ENCODE results near the gene ANKRD13A. TPM values are rescaled to one million over a fixed set of nuclear protein-coding genes. Genes with fewer than 3 reads are reported as not detected.

Gene ANKRD13A
- total and polyA plus RNA-seq, 2 experiments from 2014 or later, result 5.7 to 25.6 TPM

DNA sequence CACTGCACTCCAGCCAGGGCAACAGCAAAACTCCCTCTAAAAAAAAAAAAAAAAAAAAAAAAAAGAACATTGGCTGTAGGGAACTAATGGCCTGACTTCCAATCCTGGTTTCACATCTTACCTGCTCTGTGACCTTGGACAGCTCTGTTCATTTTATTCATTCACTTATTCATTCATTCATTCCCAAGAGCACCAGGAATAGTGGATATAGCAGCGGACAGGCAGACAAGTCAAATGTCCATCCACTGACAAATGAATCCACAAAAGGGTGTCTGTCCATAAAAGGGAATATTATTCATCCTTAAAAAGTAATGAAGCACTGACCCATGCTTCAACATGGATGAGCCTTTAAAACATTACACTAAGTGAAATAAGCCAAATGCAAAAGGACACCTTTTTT lies 76.7 kb downstream of the ANKRD13A start:
- no peaks in the 10 kb centered on the region for H4K20me1 ChIP-seq (replicated peaks; ENCODE audit: insufficient read depth)
- no peak overlapping the region for H3K27ac Mint-ChIP-seq
- no peak overlapping the region for H3K4me3 ChIP-seq
- H3K27me3 Mint-ChIP-seq (ENCODE audit: insufficient read depth, low read depth, poor library complexity), result no peaks in the 10 kb centered on the region
- no peaks in the 10 kb centered on the region; the same call in 2 of the 3 replicates for H3K9me3 Mint-ChIP-seq
- no peaks in the 10 kb centered on the region for H3K36me3 Mint-ChIP-seq (ENCODE audit: low read depth)
- ATAC-seq (no peak), DNase-seq (ENCODE audit: low spot score) (no peak)
- H3K4me1 Mint-ChIP-seq, result peaks cover 3% of the 10 kb centered on the region; the same call in 1 of the 3 replicates
- no peaks in the 10 kb centered on the region for H3K79me2 ChIP-seq (replicated peaks; ENCODE audit: insufficient read depth)
- no peak overlapping the region for H3K27ac ChIP-seq (ENCODE audit: low read depth)
- H3K9me2 ChIP-seq (ENCODE audit: insufficient read depth), result 0 out of 2 replicates have a peak, but pooled peaks cover 6% of the 10 kb centered on the region
- TF ChIP-seq EZH2 (IDR thresholded peaks at IDR 0.05; ENCODE audit: low read depth, unreplicated experiment) (no peak), POLR2AphosphoS5 (IDR thresholded peaks at IDR 0.05; ENCODE audit: low read depth) (no peak)
- H3F3A ChIP-seq (replicated peaks; ENCODE audit: low read depth), result no peaks in the 10 kb centered on the region
- no peak overlapping the region for H3K4me2 ChIP-seq
- H3K4me1 ChIP-seq (ENCODE audit: insufficient read depth), result no peaks in the 10 kb centered on the region; the same call in 1 of the 2 replicates
- H3K36me3 ChIP-seq (ENCODE audit: insufficient read depth), result no peaks in the 10 kb centered on the region
- no peaks in the 10 kb centered on the region for H3K27me3 ChIP-seq (ENCODE audit: insufficient read depth)
- no peak overlapping the region for H3K4me3 Mint-ChIP-seq
- H2AFZ ChIP-seq, result no peak overlapping the region

DNA sequence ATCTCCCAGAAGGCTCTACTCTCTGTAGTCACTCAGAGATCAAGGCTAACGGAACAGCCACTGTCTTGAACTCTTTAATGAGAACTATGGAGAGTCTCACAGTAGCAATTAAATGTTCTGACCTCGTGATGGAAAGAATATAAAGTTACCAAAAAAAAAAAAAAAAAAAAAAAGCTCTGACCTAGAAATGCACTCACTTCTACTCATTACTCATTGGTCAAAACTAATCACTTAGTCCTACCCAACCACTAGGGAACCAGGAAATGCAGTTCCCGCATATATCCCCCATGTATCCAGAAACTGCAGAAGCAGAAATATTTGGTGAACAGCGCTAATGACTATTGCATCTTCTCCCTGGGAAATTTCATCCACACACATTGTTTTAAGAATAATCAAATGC lies 78.6 kb downstream of the ANKRD13A start:
- H3K4me3 Mint-ChIP-seq, result no peak overlapping the region
- DNase-seq (ENCODE audit: low spot score), result no peak
- no peak overlapping the region for H3K27ac ChIP-seq (ENCODE audit: low read depth)
- no peaks in the 10 kb centered on the region for H3K36me3 Mint-ChIP-seq (ENCODE audit: low read depth)
- no peaks in the 10 kb centered on the region for H3K27me3 Mint-ChIP-seq (ENCODE audit: insufficient read depth, low read depth, poor library complexity)
- H3K9me2 ChIP-seq (ENCODE audit: insufficient read depth), result 0 out of 2 replicates have a peak, but pooled peaks cover 6% of the 10 kb centered on the region
- no peak overlapping the region for H3K4me2 ChIP-seq
- H3K27ac Mint-ChIP-seq, result no peak overlapping the region
- no peaks in the 10 kb centered on the region for H3K27me3 ChIP-seq (ENCODE audit: insufficient read depth)
- no peaks in the 10 kb centered on the region for H4K20me1 ChIP-seq (replicated peaks; ENCODE audit: insufficient read depth)
- H3K36me3 ChIP-seq (ENCODE audit: insufficient read depth), result no peaks in the 10 kb centered on the region
- ATAC-seq, result no peak
- no peaks in the 10 kb centered on the region for H3K79me2 ChIP-seq (replicated peaks; ENCODE audit: insufficient read depth)
- H3K4me1 ChIP-seq (ENCODE audit: insufficient read depth), result no peaks in the 10 kb centered on the region; the same call in 1 of the 2 replicates
- peaks cover 3% of the 10 kb centered on the region; the same call in 1 of the 3 replicates for H3K4me1 Mint-ChIP-seq
- no peak for TF ChIP-seq STAT1 (IDR thresholded peaks at IDR 0.05; ENCODE audit: unreplicated experiment)
- H3K9me3 Mint-ChIP-seq, result no peaks in the 10 kb centered on the region
- no peak overlapping the region for H3K4me3 ChIP-seq
- H2AFZ ChIP-seq, result no peak overlapping the region
- H3F3A ChIP-seq (replicated peaks; ENCODE audit: low read depth), result no peaks in the 10 kb centered on the region

DNA sequence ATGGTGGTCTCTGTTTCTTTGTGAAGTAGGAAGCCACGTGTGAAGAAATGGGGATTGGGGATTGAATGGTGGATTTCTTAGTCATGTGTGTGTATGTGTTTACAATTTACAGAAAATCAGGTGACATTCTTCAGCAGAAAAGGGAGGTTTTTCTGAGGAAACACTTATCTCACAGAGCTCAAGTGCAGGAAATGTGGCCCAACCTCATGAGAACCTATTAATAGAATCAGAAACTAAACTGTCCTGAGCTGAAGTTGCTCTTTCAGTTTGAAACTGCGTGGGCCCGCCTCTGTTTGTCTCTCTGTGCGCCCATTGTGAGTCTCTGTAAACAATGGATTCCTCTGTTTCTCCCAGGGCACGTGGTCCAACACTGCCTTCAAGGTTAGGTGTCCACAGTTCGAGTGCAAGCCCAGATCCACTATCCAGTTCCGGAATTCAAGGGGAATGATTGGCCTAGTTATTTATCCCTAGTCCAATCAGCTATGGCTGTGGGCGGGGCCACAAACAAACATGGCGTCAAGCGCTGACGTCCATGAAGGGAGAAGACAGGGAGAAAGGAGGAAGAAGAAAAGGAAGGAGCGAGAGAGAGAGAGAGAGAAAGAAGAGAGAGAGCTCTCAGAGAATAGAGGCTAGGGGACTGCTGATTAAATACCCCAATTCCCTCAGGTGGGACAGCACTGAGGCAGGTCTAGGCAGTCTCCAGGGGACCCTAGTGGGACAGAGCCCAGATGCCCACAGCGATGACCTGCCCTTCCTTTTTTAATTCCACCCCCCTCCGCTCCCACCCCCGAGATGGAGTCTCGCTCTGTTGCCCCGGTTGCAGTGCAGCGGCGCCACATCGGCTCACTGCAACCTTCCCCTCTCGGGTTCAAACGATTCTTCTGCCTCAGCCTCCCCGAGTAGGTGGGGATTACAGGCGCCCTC lies 80.5 kb downstream of the ANKRD13A start:
- Histone ChIP-seq H3K4me2 (no peak overlapping the region), H4K20me1 (replicated peaks; ENCODE audit: insufficient read depth) (no peaks in the 10 kb centered on the region), H3K4me3 (no peak overlapping the region), H3K27me3 (ENCODE audit: insufficient read depth) (no peaks in the 10 kb centered on the region), H3F3A (replicated peaks; ENCODE audit: low read depth) (no peaks in the 10 kb centered on the region), H3K4me1 (ENCODE audit: insufficient read depth) (no peaks in the 10 kb centered on the region), H3K27ac (ENCODE audit: low read depth) (no peak overlapping the region), H2AFZ (peak overlapping the region; percentile 96), H3K36me3 (ENCODE audit: insufficient read depth) (no peaks in the 10 kb centered on the region), H3K79me2 (replicated peaks; ENCODE audit: insufficient read depth) (no peaks in the 10 kb centered on the region), H3K9me2 (ENCODE audit: insufficient read depth) (0 out of 2 replicates have a peak, but pooled peaks cover 6% of the 10 kb centered on the region)
- Mint-ChIP-seq H3K27me3 (ENCODE audit: insufficient read depth, low read depth, poor library complexity) (no peaks in the 10 kb centered on the region), H3K4me3 (no peak overlapping the region), H3K36me3 (ENCODE audit: low read depth) (no peaks in the 10 kb centered on the region), H3K27ac (no peak overlapping the region), H3K4me1 (no peaks in the 10 kb centered on the region), H3K9me3 (no peaks in the 10 kb centered on the region)
- ATAC-seq, result no peak; the same call in 2 of the 3 replicates
- peak; percentile 28 for DNase-seq (ENCODE audit: low spot score)
- TF ChIP-seq CREB1 (CRISPR knock-in tag; IDR thresholded peaks at IDR 0.05; ENCODE audit: low read depth) (no peak), JUNB (IDR thresholded peaks at IDR 0.05; ENCODE audit: unreplicated experiment) (no peak), STAT1 (IDR thresholded peaks at IDR 0.05; ENCODE audit: unreplicated experiment) (no peak), POLR2AphosphoS5 (IDR thresholded peaks at IDR 0.05; ENCODE audit: low read depth) (no peak), EZH2phosphoT487 (IDR thresholded peaks at IDR 0.05; ENCODE audit: unreplicated experiment) (no peak), ZNF114 (CRISPR knock-in tag; IDR thresholded peaks at IDR 0.05) (no peak)
- TF ChIP-seq, protein P1, sequence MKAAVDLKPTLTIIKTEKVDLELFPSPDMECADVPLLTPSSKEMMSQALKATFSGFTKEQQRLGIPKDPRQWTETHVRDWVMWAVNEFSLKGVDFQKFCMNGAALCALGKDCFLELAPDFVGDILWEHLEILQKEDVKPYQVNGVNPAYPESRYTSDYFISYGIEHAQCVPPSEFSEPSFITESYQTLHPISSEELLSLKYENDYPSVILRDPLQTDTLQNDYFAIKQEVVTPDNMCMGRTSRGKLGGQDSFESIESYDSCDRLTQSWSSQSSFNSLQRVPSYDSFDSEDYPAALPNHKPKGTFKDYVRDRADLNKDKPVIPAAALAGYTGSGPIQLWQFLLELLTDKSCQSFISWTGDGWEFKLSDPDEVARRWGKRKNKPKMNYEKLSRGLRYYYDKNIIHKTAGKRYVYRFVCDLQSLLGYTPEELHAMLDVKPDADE (IDR thresholded peaks at IDR 0.05), result no peak

Data from GM23338 (cell line).